T follicular helper cell (primary cell): ENCODE results near the gene KCNT1.

Source experiments
- DNase-seq: peaks from one replicate; pipeline ENCODE4 v3.0.0-alpha.2; 2020; ENCODE audit warnings: low read depth

Gene KCNT1

GRCh38 chr9:135745686-135746324, 43.8 kb downstream of the KCNT1 start:
- no peak for DNase-seq

GRCh38 chr9:135746565-135746964, 44.6 kb downstream of the KCNT1 start:
- no peak for DNase-seq

GRCh38 chr9:135747311-135747710, 45.3 kb downstream of the KCNT1 start:
- DNase-seq, result no peak

- DNase-seq, result no peak
These were observed 46.7 kb downstream of the KCNT1 start for GRCh38 chr9:135748676-135749075.

- DNase-seq, result no peak
These were observed 47.4 kb downstream of the KCNT1 start for GRCh38 chr9:135749171-135750045.

- DNase-seq, result no peak
These were observed 48.8 kb downstream of the KCNT1 start for GRCh38 chr9:135750786-135751185.

- no peak for DNase-seq
These were observed 49.5 kb downstream of the KCNT1 start for GRCh38 chr9:135751501-135751900.

- no peak for DNase-seq
These were observed 50.6 kb downstream of the KCNT1 start for GRCh38 chr9:135752281-135753204.

- DNase-seq, result no peak
These were observed 51.6 kb downstream of the KCNT1 start for GRCh38 chr9:135753391-135754105.

GRCh38 chr9:135756576-135756975, 54.6 kb downstream of the KCNT1 start:
- no peak for DNase-seq

- no peak for DNase-seq
These were observed 55.4 kb downstream of the KCNT1 start for GRCh38 chr9:135757356-135757755.

GRCh38 chr9:135758056-135758455, 56.1 kb downstream of the KCNT1 start:
- DNase-seq, result no peak

GRCh38 chr9:135758870-135759269, 56.9 kb downstream of the KCNT1 start:
- DNase-seq, result no peak

GRCh38 chr9:135759676-135760300, 57.8 kb downstream of the KCNT1 start:
- no peak for DNase-seq

GRCh38 chr9:135760465-135760864, 58.5 kb downstream of the KCNT1 start:
- no peak for DNase-seq

- DNase-seq, result no peak
These were observed 59.3 kb downstream of the KCNT1 start for GRCh38 chr9:135761150-135761844.

- DNase-seq, result no peak
These were observed 59.8 kb downstream of the KCNT1 start for GRCh38 chr9:135761845-135762168.

- DNase-seq, result no peak
These were observed 60.9 kb downstream of the KCNT1 start for GRCh38 chr9:135762921-135763320.

- DNase-seq, result no peak
These were observed 61.9 kb downstream of the KCNT1 start for GRCh38 chr9:135763716-135764446.

GRCh38 chr9:135764731-135765130, 62.7 kb downstream of the KCNT1 start:
- DNase-seq, result no peak
